NCI-H1417 (cell line): ENCODE measurements around the gene NOS3.
A peak's percentile ranks its signal among the peaks of the same experiment; 100 is the strongest.

Experiments
- DNase-seq, 3 experiments: peaks; one replicate each; lab custom pipeline; 2025; lab: John Stamatoyannopoulos, UW

Gene NOS3

DNA sequence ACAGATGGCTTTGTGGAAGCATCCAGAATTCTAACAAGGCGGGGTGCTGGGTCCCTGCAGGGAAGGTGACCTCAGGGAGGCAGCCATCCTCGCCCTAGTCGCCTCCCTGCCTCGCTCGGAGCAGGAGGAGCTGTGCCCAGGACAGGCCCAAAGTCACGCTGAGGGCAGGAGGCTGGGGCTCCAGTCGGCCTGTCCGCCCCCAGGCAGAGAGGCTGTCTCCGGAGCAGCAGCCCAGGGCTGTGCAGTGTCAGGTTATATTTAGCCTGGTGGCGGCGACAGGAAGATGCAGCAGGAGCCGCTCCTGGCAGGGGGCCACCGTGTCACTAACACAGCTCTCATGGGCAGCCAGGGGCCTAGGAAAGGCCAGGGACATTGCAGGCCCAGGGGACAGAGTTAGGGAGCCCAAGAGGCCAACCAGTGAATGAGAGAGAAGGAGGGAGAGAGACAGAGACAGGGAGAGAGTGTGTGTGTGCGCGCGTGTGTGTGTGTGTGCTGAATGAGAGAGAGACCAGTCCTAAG is 26.2 kb upstream of the NOS3 start:
- peak in 2 of 3 experiments; percentile 73 to 74 for DNase-seq

GRCh38 chr7:150965273-150965830 is 25.5 kb upstream of the NOS3 start:
- DNase-seq = peak in 1 of 3 experiments; percentile 41

DNA sequence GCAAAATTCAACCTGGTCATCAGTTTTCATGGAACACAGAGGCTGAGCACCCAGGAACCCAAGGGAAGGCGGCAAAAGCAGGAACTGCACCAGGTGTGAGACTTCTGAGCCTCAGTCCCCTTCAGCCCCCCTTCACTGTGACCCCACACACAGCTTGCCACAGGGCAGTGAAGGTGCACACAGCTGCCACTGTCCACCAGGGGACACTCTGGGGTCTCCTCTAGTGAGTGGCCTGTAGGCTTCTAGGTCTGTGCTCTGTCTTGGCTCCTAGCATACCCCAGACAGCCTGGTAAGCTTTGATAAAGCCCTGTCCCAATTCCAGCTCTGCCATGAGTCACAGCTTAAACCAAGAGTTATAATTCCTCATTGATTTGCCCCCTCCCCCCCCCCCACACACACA is 24.8 kb upstream of the NOS3 start:
- DNase-seq = peak in 1 of 3 experiments; percentile 54

- DNase-seq = no peak
Observed at GRCh38 chr7:150967349-150967748, 23.5 kb upstream of the NOS3 start.

DNA sequence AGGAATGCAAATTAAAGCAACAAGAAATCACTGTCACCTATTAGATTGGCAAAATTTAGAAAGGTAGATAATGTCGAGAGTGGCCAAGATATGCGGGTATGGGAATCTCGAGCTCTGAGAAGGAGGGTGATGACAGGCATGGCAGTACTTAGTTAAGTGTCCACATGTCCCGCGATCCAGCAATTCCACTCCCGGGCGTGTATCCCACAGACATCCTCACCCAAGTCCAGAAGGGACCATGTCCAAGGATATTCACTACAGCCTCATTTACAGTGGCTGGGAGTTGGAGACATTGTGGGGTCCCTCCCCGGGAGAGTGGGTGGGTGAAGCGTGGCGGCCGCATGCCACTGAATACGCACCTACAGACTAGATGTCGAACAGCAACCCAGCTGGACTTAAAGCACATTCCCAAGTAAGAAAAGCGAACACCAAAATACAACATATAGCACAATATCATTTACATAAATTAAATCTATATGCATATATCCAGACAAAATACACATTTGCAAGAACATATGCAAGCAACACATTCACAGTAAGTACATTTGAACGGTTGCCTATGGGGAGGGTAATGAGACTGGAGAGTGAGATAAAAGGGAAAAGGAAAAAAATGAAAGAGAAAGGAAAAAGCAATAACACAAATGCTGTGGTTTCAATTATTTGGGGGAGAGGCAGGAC is 22.6 kb upstream of the NOS3 start:
- no peak for DNase-seq

GRCh38 chr7:150968734-150969372 is 22.0 kb upstream of the NOS3 start:
- DNase-seq = peak in 2 of 3 experiments; percentile 55 to 66

DNA sequence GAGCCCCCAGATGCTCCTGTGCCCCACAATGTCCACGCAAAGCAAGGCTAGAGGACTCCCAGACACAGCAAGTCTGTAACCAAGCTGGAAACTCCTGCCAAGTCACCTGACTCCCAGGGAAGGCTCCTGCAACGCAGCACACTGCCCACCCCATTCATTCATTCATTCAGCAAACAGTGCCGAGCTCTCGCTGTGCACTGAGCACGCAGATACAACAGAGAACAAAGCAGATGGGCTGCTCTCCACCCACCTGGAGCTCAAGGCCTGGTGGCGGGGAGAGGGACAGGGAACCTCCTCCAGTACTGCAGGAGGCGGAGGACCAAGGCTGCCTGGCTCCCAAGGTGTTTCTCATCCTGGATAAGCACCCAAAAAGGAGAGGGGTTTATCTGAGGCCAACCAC is 21.3 kb upstream of the NOS3 start:
- peak; percentile 39 to 76 (median 46) for DNase-seq

DNA sequence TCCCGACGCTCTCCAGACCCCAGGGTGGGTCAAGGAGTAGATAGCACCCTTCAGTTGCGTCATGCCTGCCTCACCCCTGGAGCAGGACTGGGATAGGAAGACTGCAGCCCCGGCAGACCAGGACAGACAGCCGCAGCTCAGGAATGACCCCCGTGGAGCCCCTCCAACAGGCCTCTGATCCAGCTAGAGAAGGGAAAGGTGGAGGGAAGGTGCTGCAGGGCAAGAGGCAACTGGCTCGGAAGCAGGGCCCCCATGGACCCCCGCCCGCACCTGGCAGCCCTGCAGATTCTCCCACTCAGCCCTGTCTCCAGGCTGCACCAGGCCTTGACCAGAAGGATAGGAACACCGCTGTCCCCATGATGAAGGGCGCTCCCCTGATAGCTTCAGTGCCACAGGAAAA is 20.4 kb upstream of the NOS3 start:
- DNase-seq = no peak

- peak; percentile 19 to 87 (median 85) for DNase-seq
Observed at GRCh38 chr7:150971242-150972022, 19.4 kb upstream of the NOS3 start.

DNA sequence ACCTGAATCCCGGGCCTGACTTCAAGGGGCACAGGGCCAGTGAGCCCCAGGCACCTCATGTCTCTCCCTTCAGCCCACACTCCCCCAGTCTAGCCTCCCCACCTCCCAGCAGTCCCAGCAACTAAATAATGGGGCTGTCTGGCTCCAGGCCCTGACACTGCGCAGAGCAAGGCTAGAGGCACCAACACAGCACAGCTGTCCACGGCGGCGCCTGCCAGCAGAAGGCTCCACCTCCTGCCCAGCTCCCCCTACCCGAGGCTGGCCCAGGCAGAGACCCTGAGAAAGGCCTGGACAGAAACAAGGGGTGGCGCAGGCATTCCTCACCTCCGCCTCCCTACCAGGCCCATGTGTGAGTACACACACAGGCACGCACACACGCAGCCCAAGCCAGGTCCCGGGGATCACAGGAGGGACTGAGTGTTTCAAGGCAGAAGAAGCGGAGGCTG is 18.8 kb upstream of the NOS3 start:
- DNase-seq = peak in 2 of 3 experiments; percentile 85 to 87

- peak in 1 of 3 experiments; percentile 16 for DNase-seq
Observed at GRCh38 chr7:150972741-150973140, 18.1 kb upstream of the NOS3 start.

DNA sequence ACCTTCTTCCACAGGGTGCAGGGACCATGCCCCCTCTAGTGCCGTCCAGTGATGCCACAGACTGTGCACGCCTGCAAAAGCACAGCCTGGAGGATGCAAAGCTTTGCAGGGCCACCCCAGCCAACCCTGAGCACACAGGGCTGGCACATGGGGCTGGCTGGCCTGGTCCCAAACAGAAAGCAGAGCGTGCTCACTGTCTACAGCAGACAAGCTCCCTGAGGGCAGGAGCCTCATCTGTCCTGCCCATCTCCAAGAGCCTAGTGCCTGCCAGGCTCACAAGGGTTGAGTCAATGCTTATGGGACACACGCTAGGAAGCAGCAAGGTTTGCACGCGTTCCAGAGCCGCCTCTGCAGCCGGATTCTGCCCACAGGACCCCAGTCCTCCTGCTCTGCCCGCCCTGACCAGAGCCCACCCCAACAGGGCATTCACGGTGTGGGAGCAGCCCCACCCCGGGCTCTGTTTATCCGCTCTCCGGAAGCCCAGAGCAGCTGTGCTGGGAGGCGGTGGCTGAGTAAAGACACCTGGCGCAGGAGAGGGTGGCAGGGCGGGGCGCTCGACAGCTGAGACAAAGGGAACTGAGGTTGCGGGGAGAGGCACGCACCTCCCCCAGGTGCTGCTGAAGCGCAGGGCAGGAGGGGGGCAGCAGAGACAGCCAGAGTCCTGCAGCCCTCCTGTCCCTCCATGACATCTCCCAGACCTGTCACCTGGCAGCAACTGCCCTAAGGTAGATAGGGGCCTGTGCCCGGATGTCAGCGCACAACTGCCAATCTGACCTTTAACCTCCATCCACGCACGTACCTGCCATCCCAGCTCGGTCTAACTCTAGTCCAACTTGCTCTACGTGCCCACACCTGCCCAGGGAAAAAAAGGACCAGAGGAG is 17.0 kb upstream of the NOS3 start:
- DNase-seq = peak; percentile 87 to 97 (median 93)

DNA sequence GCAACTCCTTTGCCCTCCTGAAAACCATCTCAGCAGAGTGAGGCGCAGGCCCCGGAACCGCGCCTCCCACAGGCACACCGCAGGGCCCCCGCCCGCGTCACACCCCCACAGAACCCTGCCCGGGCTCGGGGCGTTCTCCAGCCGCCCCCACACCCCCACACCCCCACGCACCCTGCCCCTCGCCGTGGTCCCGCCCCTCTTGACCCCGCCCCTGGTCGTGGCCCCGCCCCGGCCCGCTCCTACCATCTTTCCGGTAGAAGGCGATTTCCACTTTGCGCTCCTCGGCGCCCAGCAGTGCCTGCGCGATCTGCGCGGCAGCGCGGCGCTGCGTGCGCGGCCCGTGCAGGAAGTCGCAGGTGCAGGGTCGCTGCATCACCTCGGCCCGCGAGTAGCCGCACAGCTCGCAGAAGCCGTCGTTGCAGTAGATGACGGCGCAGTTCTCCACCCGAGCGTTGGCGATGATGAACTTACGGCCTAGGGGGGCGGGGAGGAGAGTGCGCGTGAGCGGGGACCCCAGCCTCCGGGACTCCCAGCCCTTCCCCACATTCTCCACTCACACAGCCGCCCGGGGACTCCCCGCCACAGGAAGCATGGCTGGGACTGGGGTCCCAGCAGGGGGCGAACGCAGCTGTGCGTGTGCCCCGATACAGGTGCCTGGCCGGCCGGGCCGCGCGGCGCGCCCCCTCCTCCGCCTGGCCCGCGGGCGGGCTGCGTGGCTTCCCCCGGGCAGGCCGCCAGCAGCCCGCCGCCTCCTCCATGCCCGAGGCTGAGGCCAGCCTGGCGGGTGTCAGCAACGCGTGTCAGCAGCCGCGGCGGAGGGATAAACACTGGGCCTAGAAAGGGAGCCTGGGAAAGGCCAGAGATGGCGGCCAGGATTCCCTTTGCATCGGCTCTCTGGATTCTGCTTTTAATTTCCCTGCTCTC is 16.1 kb upstream of the NOS3 start:
- peak; percentile 63 to 92 (median 92) for DNase-seq

GRCh38 chr7:150975536-150976319 is 15.1 kb upstream of the NOS3 start:
- peak in 1 of 3 experiments; percentile 47 for DNase-seq

DNA sequence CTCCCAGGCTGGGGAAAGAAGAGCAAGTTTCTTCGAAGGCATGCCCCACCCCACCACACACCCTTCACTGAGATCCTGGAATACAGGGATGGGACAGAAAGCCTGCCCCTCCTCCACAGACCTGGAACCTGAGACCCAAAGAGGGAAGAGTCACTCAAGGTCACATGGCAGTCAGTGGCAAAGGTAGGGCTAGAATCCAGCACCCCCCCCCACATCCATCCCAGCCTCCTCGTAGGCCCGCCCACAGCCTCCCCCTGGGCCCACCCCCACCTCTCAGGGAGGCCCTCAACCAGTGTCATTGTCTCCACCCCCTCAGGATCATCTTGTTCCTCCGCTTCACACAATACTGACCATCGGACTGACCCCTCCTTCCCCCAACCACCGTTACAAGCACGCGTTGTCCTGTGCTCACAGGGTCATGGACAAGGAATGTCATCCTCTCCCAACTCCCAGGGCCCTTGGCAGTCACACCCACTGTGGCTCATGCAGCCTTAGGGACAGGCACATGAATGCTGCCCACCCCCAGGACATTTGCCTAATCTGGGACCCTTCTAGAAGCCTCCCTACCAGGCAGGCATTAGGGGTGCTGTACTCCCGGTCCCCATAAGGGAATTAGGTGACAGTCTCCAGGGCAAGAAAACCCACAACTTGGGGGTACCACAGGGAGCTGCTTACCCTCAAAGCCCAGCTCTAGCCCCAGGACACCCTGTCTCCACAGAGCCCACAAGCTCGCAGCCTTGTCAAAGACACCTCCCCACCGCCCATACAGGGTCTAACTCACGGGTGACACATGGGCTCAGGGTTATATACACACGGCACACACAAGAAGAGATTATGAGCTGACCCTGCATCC is 14.1 kb upstream of the NOS3 start:
- peak; percentile 40 to 83 (median 59) for DNase-seq

GRCh38 chr7:150977382-150978125 is 13.3 kb upstream of the NOS3 start:
- DNase-seq = peak; percentile 47 to 71 (median 71)

DNA sequence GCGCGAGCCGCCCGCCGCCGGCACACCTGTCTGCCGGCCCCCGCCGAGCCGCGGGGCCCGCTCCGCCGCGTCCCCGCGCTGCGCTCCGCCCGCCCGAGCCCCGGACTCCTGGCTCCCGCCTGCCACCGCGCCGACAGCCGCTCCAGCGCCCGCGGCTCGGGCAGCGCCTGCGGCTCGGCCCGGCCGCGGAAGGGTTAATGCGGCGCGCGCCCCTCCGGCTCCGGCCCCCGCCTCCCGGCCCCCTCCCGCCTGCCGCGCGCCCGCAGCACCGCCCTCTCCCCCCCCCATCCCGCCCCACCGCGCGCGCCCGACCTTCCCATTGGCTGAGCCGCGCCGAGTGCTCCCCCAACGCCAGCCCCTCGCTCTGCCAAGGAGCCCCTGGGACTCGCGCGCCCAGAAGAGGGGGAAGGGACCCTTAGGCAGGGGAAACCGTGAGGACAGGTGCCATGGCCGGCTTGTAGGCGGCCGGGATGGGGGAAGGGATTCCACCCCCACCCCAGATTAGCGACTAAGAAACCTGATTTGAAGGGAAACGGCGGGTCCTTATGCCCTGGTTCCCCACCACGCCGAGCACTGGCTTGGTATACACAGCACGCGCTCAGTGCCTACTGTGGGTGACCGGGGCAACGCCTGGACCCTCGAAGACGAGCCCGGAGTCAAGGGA is 12.6 kb upstream of the NOS3 start, which contains the start of gene KCNH2:
TSS of gene KCNH2 (minus strand) at position 196 of the 664 bp plus-strand sequence. CDS start 408 bp downstream, outside the sequence.
- DNase-seq = peak; percentile 92 to 97 (median 95)
